ENCODE measurements around the gene SGIP1. TPM values are rescaled to one million over a fixed set of nuclear protein-coding genes. Genes with fewer than 3 reads are reported as not detected.

Gene SGIP1
- total and polyA plus RNA-seq, 2 of the 8 experiments (the other 6 are each of a cell fraction or from before 2014, with no cell fraction given): 1.4 to 2.1 TPM

DNA sequence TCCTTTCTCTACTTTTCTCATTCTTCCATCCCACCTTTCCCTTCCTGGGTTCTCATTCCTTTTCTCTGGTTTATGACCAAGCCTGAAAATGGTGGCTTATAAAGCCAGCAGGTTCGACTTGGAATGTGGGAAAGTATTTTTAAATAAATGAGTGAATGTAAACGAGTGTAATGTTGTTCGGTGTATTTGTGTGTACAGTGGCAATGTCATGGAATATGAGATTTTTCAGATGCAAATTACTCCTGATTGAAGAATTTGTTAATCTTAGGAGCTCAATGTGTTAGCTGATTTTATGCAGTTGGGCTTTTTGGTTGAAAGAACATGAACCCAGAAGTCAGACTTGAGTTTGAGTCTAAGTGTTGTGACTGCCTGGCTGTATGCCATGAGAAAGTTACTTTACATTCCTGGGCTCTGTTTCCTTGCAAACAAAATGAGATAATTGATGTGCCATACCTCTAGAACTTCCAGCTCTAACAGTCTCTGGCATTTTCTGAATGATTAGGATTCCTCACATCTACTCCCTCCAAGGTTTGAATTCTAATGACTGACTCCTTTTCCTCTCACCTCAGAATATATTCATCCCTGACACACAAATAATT is 6.6 kb downstream of the SGIP1 start:
- H2BK120ac ChIP-seq (replicated peaks; ENCODE audit: low read depth, low read length): no peak overlapping the region
- no peak overlapping the region for H2BK5ac ChIP-seq (ENCODE audit: low read depth, low read length)
- no peak overlapping the region for H2BK20ac ChIP-seq (ENCODE audit: low read length)
- CTCF ChIA-PET (ENCODE audit: partially characterized antibody): interaction anchor here (0.6 to 1.6 kb wide), 4 partner anchors 16 to 514 kb away, joined by 3 to 5 read pairs (median 4); no protein-coding TSS in a partner anchor
- no peak overlapping the region for H3K23ac ChIP-seq (ENCODE audit: insufficient read length)
- H4K91ac ChIP-seq (replicated peaks; ENCODE audit: insufficient read length, low read length): no peak overlapping the region
- no peak overlapping the region for H4K5ac ChIP-seq (ENCODE audit: insufficient read length, low read depth, low read length)
- no peak overlapping the region for H3K18ac ChIP-seq (ENCODE audit: extremely low read depth, low read length)
- no peak overlapping the region for H2BK12ac ChIP-seq (ENCODE audit: low read depth, low read length)
- no peak overlapping the region for H3K4me3 ChIP-seq (ENCODE audit: extremely low read depth in 1 of 4, insufficient read depth in 2 of 4, low read depth in 3 of 4, low read length in 4 of 4)
- no peak overlapping the region for H3K56ac ChIP-seq (replicated peaks; ENCODE audit: insufficient read length, low read depth, low read length)
- no peaks in the 10 kb centered on the region for H3K79me2 ChIP-seq (ENCODE audit: control insufficient read depth in 1 of 2, insufficient read depth in 2 of 2, low read length in 2 of 2)
- H2BK15ac ChIP-seq (ENCODE audit: low read length): no peak overlapping the region
- no peaks in the 10 kb centered on the region; the same call in 1 of the 2 replicates for H3K79me1 ChIP-seq (ENCODE audit: low read depth, low read length)
- POLR2A ChIA-PET (ENCODE audit: partially characterized antibody): no interaction called here
- H2AK5ac ChIP-seq (ENCODE audit: low read depth, low read length): no peak overlapping the region
- TF ChIP-seq TEAD4 (IDR thresholded peaks at IDR 0.05; ENCODE audit: low read depth, low read length) (peak; percentile 32; the same call in 1 of the 2 replicates), MAFK (IDR thresholded peaks at IDR 0.05; ENCODE audit: low read depth, low read length) (no peak)
- FAIRE-seq: no peak
- 79 to 100% methylated on average over 2 to 3 of the region's 3 CpGs for WGBS, 2 experiments (ENCODE audit: extremely low coverage in 1 of 2, insufficient coverage in 1 of 2, insufficient read length in 1 of 2, insufficient replicate concordance in 2 of 2, low coverage in 1 of 2, low lambda C conversion rate in 2 of 2, missing lambda C conversion rate in 1 of 2)
- H3K14ac ChIP-seq (ENCODE audit: insufficient read length): no peak overlapping the region
- H3K9ac ChIP-seq (replicated peaks in 1 of 4; ENCODE audit: extremely low read depth in 1 of 4, low read depth in 3 of 4, low read length in 3 of 4): no peak overlapping the region
- no peak overlapping the region for H2AFZ ChIP-seq (ENCODE audit: low read length)
- H3K27ac ChIP-seq (ENCODE audit: low read depth, low read length): no peak overlapping the region
- no peaks in the 10 kb centered on the region for H3K9me3 ChIP-seq (ENCODE audit: insufficient read depth in 2 of 2, low read depth in 1 of 2, low read length in 1 of 2)
- H3K4me2 ChIP-seq (ENCODE audit: insufficient read depth in 1 of 2, low read depth in 2 of 2, low read length in 2 of 2): no peak overlapping the region
- no peak overlapping the region for H4K8ac ChIP-seq (ENCODE audit: extremely low read depth, insufficient read depth, low read length)
- no peak overlapping the region for H3K4ac ChIP-seq (replicated peaks; ENCODE audit: insufficient read length, low read depth, low read length)
- H3K27me3 ChIP-seq (replicated peaks in 1 of 4; ENCODE audit: control insufficient read depth in 3 of 4, extremely low read depth in 1 of 4, insufficient read depth in 3 of 4, low read length in 3 of 4): no peaks in the 10 kb centered on the region
- H4K20me1 ChIP-seq (replicated peaks in 1 of 2; ENCODE audit: control insufficient read depth in 1 of 2, insufficient read depth in 2 of 2, low read length in 2 of 2): no peaks in the 10 kb centered on the region
- H3K23me2 ChIP-seq (ENCODE audit: low read depth, low read length): no peaks in the 10 kb centered on the region; the same call in 1 of the 2 replicates
- peaks cover 0 to 7% (median 3%) of the 10 kb centered on the region in 4 experiments; a peak in 4 of 7 replicates for H3K4me1 ChIP-seq (replicated peaks in 1 of 4; ENCODE audit: control insufficient read depth in 3 of 4, insufficient read depth in 4 of 4, low read length in 3 of 4)
- no peaks in the 10 kb centered on the region for H3K36me3 ChIP-seq (ENCODE audit: control insufficient read depth in 2 of 4, insufficient read depth in 4 of 4, low read length in 3 of 4)
- no peak for DNase-seq (ENCODE audit: low read depth in 1 of 2, low spot score in 2 of 2)
